Stimulated activated naive CD4-positive, alpha-beta T cell treated with Interleukin-2 at 50 U/mL for 16 hours (primary cell): ENCODE measurements around the gene CHN2.

Experiments
- DNase-seq: peaks from one replicate; lab custom pipeline; 2025; lab: John Stamatoyannopoulos, UW

CHN2 gene

GRCh38 chr7:29469976-29470557 is 275.5 kb downstream of the CHN2 start:
- no peak for DNase-seq

GRCh38 chr7:29471444-29472138 is 277.0 kb downstream of the CHN2 start:
- no peak for DNase-seq

- DNase-seq = no peak
Observed at GRCh38 chr7:29476916-29477315, 282.3 kb downstream of the CHN2 start.

GRCh38 chr7:29478226-29478625 is 283.7 kb downstream of the CHN2 start:
- DNase-seq = no peak

- DNase-seq = no peak
Observed at GRCh38 chr7:29478687-29479240, 284.2 kb downstream of the CHN2 start.

GRCh38 chr7:29479301-29480200 is 285.0 kb downstream of the CHN2 start:
- no peak for DNase-seq

- no peak for DNase-seq
Observed at GRCh38 chr7:29480451-29480850, 285.9 kb downstream of the CHN2 start.

- DNase-seq = no peak
Observed at GRCh38 chr7:29480934-29481651, 286.5 kb downstream of the CHN2 start.

GRCh38 chr7:29482056-29482455 is 287.5 kb downstream of the CHN2 start:
- no peak for DNase-seq

- DNase-seq = no peak
Observed at GRCh38 chr7:29483219-29484104, 288.9 kb downstream of the CHN2 start.

- no peak for DNase-seq
Observed at GRCh38 chr7:29484280-29484679, 289.7 kb downstream of the CHN2 start.

- no peak for DNase-seq
Observed at GRCh38 chr7:29485339-29486190, 291.0 kb downstream of the CHN2 start.

- DNase-seq = no peak
Observed at GRCh38 chr7:29486191-29486700, 291.7 kb downstream of the CHN2 start.

GRCh38 chr7:29487424-29487823 is 292.8 kb downstream of the CHN2 start:
- DNase-seq = no peak

GRCh38 chr7:29488203-29488970 is 293.8 kb downstream of the CHN2 start:
- DNase-seq = no peak

GRCh38 chr7:29488977-29489376 is 294.4 kb downstream of the CHN2 start:
- no peak for DNase-seq

GRCh38 chr7:29490094-29490607 is 295.6 kb downstream of the CHN2 start:
- DNase-seq = no peak

GRCh38 chr7:29494350-29494749 is 299.8 kb downstream of the CHN2 start:
- no peak for DNase-seq

- no peak for DNase-seq
Observed at GRCh38 chr7:29495653-29496052, 301.1 kb downstream of the CHN2 start.
